Cardiac muscle cell (in vitro differentiated cells and primary cell): ENCODE data around the gene TGFBR2. TPM values are rescaled to one million over a fixed set of nuclear protein-coding genes. Genes with fewer than 3 reads are reported as not detected.

Experiments used
- DNase-seq, 2 donors: peaks; one replicate each; pipeline versions ENCODE4 v3.0.0 to v3.0.0-alpha.2; 2010 to 2017; ENCODE audit warnings: low read depth in 1 of 2, low spot score in 1 of 2
- H3K27ac ChIP-seq: fragments of 200-600 bp; sonication (generic); 2 replicates; pipeline ENCODE4 v1.5.1; 2016
- H3K27me3 ChIP-seq: fragments of 200-600 bp; sonication (generic); 2 replicates; pipeline ENCODE4 v1.6.0; 2016; ENCODE audit warnings: control low read depth
- H3K36me3 ChIP-seq: fragments of 200-600 bp; sonication (generic); 2 replicates; pipeline ENCODE4 v1.5.1; 2016; ENCODE audit warnings: control low read depth
- H3K4me1 ChIP-seq: fragments of 200-600 bp; sonication (generic); 2 replicates; pipeline ENCODE4 v1.8.1; 2017; ENCODE audit warnings: low read depth, mild to moderate bottlenecking, mixed run types
- H3K4me3 ChIP-seq: fragments of 200-600 bp; sonication (generic); 2 replicates; pipeline ENCODE4 v1.5.1; 2016; ENCODE audit warnings: mild to moderate bottlenecking
- H3K9me3 ChIP-seq: fragments of 200-600 bp; sonication (generic); 2 replicates; pipeline ENCODE4 v1.5.1; 2017; ENCODE audit warnings: low read depth, mild to moderate bottlenecking, control low read depth
- polyA plus RNA-seq: library from polyadenylated mRNA; unstranded; fragments of >200 nt; fragmentation: Nextera tagmentation; extraction: Ambion mirVana; gene quantifications from 2 replicates; pipeline ENCODE4 v1.2.1, GENCODE V29; 2016
- total RNA-seq: library from RNA; depleted of rRNA; stranded (reverse); fragments of >200 nt; gene quantifications from 2 replicates; pipeline ENCODE4 v1.2.3, GENCODE V29; 2016
- TF ChIP-seq, protein P1 (sequence below): IDR thresholded peaks from 2 replicates; pipeline ENCODE4 v1.5.1; 2012; ENCODE audit warnings: low read depth, mild to moderate bottlenecking, low read length

Gene TGFBR2
- total RNA-seq (10.4 and 11.2 TPM in 2 replicates), polyA plus RNA-seq (7.0 and 9.1 TPM in 2 replicates)

DNA sequence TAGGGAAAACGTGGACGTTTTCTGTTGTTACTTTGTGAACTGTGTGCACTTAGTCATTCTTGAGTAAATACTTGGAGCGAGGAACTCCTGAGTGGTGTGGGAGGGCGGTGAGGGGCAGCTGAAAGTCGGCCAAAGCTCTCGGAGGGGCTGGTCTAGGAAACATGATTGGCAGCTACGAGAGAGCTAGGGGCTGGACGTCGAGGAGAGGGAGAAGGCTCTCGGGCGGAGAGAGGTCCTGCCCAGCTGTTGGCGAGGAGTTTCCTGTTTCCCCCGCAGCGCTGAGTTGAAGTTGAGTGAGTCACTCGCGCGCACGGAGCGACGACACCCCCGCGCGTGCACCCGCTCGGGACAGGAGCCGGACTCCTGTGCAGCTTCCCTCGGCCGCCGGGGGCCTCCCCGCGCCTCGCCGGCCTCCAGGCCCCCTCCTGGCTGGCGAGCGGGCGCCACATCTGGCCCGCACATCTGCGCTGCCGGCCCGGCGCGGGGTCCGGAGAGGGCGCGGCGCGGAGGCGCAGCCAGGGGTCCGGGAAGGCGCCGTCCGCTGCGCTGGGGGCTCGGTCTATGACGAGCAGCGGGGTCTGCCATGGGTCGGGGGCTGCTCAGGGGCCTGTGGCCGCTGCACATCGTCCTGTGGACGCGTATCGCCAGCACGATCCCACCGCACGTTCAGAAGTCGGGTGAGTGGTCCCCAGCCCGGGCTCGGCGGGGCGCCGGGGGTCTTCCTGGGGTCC, at the start of gene TGFBR2:
Gene TGFBR2, plus strand, starts transcription at position 301 of the 731 bp plus-strand sequence. Its CDS starts 283 bp downstream, at position 584.
- peak; percentile 92 to 100 for DNase-seq
- H3K36me3 ChIP-seq, result no peaks in the 10 kb centered on the region
- peak within 1 kb of the TSS; percentile 65 for H3K4me3 ChIP-seq
- peak within 1 kb of the TSS; percentile 57 for H3K27ac ChIP-seq
- H3K4me1 ChIP-seq, result no peaks in the 10 kb centered on the region
- no peaks in the 10 kb centered on the region for H3K27me3 ChIP-seq
- H3K9me3 ChIP-seq, result no peaks in the 10 kb centered on the region
- TF ChIP-seq, protein P1, sequence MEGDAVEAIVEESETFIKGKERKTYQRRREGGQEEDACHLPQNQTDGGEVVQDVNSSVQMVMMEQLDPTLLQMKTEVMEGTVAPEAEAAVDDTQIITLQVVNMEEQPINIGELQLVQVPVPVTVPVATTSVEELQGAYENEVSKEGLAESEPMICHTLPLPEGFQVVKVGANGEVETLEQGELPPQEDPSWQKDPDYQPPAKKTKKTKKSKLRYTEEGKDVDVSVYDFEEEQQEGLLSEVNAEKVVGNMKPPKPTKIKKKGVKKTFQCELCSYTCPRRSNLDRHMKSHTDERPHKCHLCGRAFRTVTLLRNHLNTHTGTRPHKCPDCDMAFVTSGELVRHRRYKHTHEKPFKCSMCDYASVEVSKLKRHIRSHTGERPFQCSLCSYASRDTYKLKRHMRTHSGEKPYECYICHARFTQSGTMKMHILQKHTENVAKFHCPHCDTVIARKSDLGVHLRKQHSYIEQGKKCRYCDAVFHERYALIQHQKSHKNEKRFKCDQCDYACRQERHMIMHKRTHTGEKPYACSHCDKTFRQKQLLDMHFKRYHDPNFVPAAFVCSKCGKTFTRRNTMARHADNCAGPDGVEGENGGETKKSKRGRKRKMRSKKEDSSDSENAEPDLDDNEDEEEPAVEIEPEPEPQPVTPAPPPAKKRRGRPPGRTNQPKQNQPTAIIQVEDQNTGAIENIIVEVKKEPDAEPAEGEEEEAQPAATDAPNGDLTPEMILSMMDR, result peak; percentile 23

DNA sequence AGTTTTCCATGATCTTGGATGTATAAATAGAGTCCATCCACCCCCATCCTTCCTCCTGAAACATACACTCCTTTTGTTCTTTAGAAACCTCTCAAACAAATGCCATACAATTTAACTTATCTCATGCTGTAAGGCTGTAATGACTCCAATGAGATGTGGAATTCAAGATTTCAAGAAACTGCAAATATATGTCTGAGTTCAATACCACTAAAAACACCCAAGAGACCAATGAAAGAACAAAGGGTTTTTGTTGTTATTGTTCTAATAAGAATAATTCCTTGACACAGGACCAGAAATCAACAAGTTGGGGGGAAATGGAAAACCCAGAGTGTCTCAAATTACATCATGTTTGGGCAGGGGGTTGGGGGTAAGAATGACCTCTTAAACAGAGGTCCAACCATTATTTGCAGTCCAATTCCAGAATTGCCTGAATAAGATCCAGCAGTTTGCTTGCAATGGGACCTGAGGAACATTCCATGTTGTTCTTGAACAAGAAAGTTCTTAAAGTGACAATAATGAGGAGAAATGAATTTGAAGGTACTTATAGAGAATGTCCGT, 48.6 kb upstream of the TGFBR2 start:
- no peak overlapping the region for H3K27ac ChIP-seq
- H3K36me3 ChIP-seq, result no peaks in the 10 kb centered on the region
- DNase-seq, result no peak
- H3K4me3 ChIP-seq, result no peak overlapping the region
- TF ChIP-seq, protein P1, result no peak
- H3K27me3 ChIP-seq, result no peaks in the 10 kb centered on the region
- H3K4me1 ChIP-seq, result peaks cover 8% of the 10 kb centered on the region
- no peaks in the 10 kb centered on the region for H3K9me3 ChIP-seq

DNA sequence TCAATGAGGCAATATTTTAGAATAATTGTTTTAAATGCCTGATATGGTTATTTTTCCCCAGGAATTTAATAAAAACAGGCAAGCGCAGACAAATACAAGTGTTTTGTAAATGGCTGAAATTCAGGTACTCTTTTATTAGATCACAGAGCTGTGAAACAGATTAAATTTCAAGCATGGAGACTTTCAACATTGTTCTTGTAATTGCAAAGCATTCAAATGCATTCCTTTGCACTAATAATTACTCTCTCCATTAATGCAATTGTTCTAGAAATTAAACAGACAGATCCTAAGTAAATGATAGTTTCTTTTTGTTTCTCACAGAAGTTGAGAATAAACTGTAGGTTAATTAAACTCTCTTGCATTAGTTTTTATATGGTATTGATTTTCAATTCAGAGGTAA, 42.4 kb upstream of the TGFBR2 start:
- DNase-seq, result no peak
- Histone ChIP-seq H3K9me3 (no peaks in the 10 kb centered on the region), H3K27me3 (no peaks in the 10 kb centered on the region)

DNA sequence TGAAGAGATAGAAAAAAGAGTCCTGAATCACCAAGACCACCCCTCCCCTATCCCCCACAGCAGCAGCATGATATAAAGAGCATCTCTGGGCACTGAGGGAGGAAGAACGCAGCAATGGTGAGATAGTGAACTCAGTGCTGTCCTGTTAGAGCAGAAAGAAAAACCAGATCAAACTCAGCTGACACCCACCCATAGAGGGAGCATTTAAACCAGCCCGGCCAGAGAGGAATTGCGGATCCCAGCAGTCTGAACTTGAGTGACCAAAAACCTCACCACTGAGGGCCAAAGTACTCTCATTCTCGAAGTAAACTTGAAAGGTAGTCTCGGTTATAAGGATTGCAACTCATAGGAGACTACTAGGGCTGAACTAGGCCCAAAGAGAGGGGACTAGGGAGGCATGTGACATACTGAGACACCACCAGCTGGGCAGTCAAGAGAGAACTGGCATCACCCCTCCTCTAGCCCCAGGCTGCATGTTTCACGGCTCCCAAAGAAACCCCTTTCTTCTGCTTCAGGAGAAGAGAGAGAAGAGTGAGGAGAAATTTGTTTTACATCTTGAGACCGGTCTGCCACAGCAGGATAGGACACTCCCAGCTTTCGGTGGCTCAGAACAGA, 39.2 kb upstream of the TGFBR2 start:
- Histone ChIP-seq H3K9me3 (no peaks in the 10 kb centered on the region), H3K27ac (no peak overlapping the region), H3K27me3 (no peaks in the 10 kb centered on the region), H3K4me3 (no peak overlapping the region), H3K4me1 (no peaks in the 10 kb centered on the region), H3K36me3 (no peaks in the 10 kb centered on the region)
- DNase-seq, result peak in 1 of 2 donors; percentile 16
- TF ChIP-seq, protein P1, result no peak

More for the DNA sequence above, 42.4 kb upstream of the TGFBR2 start:
- TF ChIP-seq, protein P1, result no peak
- H3K4me1 ChIP-seq, result no peaks in the 10 kb centered on the region
- H3K27ac ChIP-seq, result no peak overlapping the region
- H3K4me3 ChIP-seq, result no peak overlapping the region
- H3K36me3 ChIP-seq, result no peaks in the 10 kb centered on the region

DNA sequence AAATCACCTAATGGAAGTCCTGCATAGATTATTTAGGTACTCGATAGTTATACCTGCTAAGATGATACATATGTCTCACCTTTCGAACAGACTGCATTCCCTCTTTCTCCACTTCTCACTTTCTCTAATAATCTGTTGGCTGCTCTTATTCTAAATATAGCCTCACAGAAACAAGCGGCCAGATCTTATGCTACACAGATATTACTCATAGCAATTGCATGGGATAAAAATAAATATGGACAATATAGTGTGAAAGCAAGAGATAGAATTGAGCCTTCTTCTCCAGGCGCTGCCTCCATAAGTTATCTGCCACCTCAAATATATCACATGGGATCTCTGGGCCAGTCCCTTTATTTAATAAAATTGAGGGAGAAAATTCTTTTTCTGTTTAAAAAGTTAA, 29.5 kb upstream of the TGFBR2 start:
- DNase-seq, result peak in 1 of 2 donors; percentile 17
- Histone ChIP-seq H3K27ac (no peak overlapping the region), H3K4me3 (no peak overlapping the region), H3K9me3 (no peaks in the 10 kb centered on the region), H3K27me3 (no peaks in the 10 kb centered on the region), H3K36me3 (no peaks in the 10 kb centered on the region), H3K4me1 (peaks cover 5% of the 10 kb centered on the region)
- TF ChIP-seq, protein P1, result no peak
